K562 (cell line): ENCODE data around the gene COQ6. TPM values are rescaled to one million over a fixed set of nuclear protein-coding genes. Genes with fewer than 3 reads are reported as not detected.

Experiments used
- BHLHE40 ChIP-seq: IDR thresholded peaks from 2 replicates; pipeline ENCODE4 v1.6.1; 2011; ENCODE audit warnings: low read length, improper control_type of control experiment
- CBX3 ChIP-seq, 2 experiments: IDR thresholded peaks; 1 replicate in 1 of 2; 2 replicates in 1 of 2; pipeline ENCODE4 v1.6.1; 2012; ENCODE audit warnings: inconsistent platforms in 2 of 2, low read length in 2 of 2, borderline replicate concordance in 1 of 2, control low read depth in 1 of 2
- CBX5 ChIP-seq: IDR thresholded peaks from 2 replicates; pipeline ENCODE4 v1.6.1; 2014; ENCODE audit warnings: low read depth, borderline replicate concordance
- ETV1 ChIP-seq: fragments of 450-650 bp; conservative IDR thresholded peaks from 2 replicates; pipeline ENCODE4 v1.6.1; 2016; ENCODE audit warnings: missing genetic modification characterization, control low read depth, low read depth, missing compliant biosample characterization
- ETV6 ChIP-seq, 3 experiments: fragments of 150-350 bp in 1 of 3; sonication (generic) in 1 of 3; formaldehyde crosslinking in 1 of 3; IDR thresholded peaks; 2 replicates each; pipeline versions ENCODE4 v1.6.1 to v1.8.0; 2014 to 2022; ENCODE audit warnings: borderline replicate concordance in 2 of 3, low read depth in 2 of 3, antibody characterized with exemption in 1 of 3, low read length in 1 of 3, mild to moderate bottlenecking in 1 of 3, missing genetic modification reagents in 1 of 3
- FOS ChIP-seq: IDR thresholded peaks from 3 replicates; pipeline ENCODE4 v1.6.1; 2011; ENCODE audit not compliant: insufficient read length; ENCODE audit errors: extremely low read depth
- FOXK2 ChIP-seq, 2 experiments: fragments of 450-650 bp; IDR thresholded peaks in 1 of 2; conservative IDR thresholded peaks in 1 of 2; 2 replicates each; pipeline ENCODE4 v1.6.1; 2016; ENCODE audit warnings: low read depth in 2 of 2, mild to moderate bottlenecking in 1 of 2
- GABPA ChIP-seq: fragments of 200-800 bp; sonication (Bioruptor generic); conservative IDR thresholded peaks from 2 replicates; pipeline ENCODE4 v1.6.1; 2016; ENCODE audit warnings: low read depth, missing genetic modification characterization, missing compliant biosample characterization
- GATAD2A ChIP-seq: fragments of 450-650 bp; IDR thresholded peaks from 2 replicates; pipeline ENCODE4 v1.6.1; 2017
- KDM2B ChIP-seq: fragments of 250-450 bp; sonication (Bioruptor Pico); IDR thresholded peaks from 2 replicates; pipeline ENCODE4 v1.8.0; 2021; ENCODE audit warnings: mild to moderate bottlenecking, moderate library complexity
- MTA1 ChIP-seq: fragments of 450-650 bp; IDR thresholded peaks from 2 replicates; pipeline ENCODE4 v1.6.1; 2017; ENCODE audit warnings: borderline replicate concordance
- OTX1 ChIP-seq: fragments of 450-650 bp; formaldehyde crosslinking; IDR thresholded peaks from 2 replicates; pipeline ENCODE4 v1.4.0; 2022; ENCODE audit warnings: mild to moderate bottlenecking
- RBBP5 ChIP-seq: fragments of 200-600 bp; sonication (generic); IDR thresholded peaks from 2 replicates; pipeline ENCODE4 v1.6.1; 2012; ENCODE audit warnings: borderline replicate concordance, mild to moderate bottlenecking, low read length, control low read depth, inconsistent platforms; ENCODE audit not compliant: insufficient read depth, poor library complexity, severe bottlenecking
- TCF7L2 ChIP-seq: fragments of 150-350 bp; IDR thresholded peaks from 2 replicates; pipeline ENCODE4 v1.6.1; 2016; ENCODE audit warnings: low read depth, mild to moderate bottlenecking, low read length, moderate library complexity
- TEAD1 ChIP-seq, 2 experiments: fragments of 450-650 bp in 1 of 2; sonication (generic) in 1 of 2; formaldehyde crosslinking; IDR thresholded peaks; 2 replicates each; pipeline versions ENCODE4 v1.4.0 to v1.8.0; 2020 to 2022; ENCODE audit warnings: mild to moderate bottlenecking in 2 of 2, missing genetic modification reagents in 1 of 2
- ZBED1 ChIP-seq: IDR thresholded peaks from 2 replicates; pipeline ENCODE4 v1.6.1; 2014
- polyA plus RNA-seq, 8 experiments: library from polyadenylated mRNA; depleted of rRNA in 4 of 8; stranded (reverse) in 5 of 8; unstranded in 3 of 8; fragments of >200 nt; fragmentation: Nextera tagmentation in 2 of 8; fragmentation: Illumina TruSeq in 1 of 8; extraction: Ambion mirVana in 2 of 8; extraction: Trizol in 1 of 8; gene quantifications; 2 replicates each; pipeline versions ENCODE4 v1.2.1 to v1.2.3, GENCODE V29; 2011 to 2014; ENCODE audit warnings: inconsistent platforms in 1 of 8, missing spikeins in 1 of 8
- total RNA-seq, 7 experiments: library from RNA; depleted of rRNA in 6 of 7; stranded (reverse); fragments of >200 nt in 6 of 7; fragmentation: Illumina TruSeq in 2 of 7; extraction: Trizol in 2 of 7; gene quantifications; 2 replicates each; pipeline versions ENCODE4 v1.2.1 to v1.2.3, GENCODE V29; 2011 to 2021; ENCODE audit warnings: low replicate concordance in 1 of 7
- TF ChIP-seq, protein P1 (sequence below): sonication (generic); formaldehyde crosslinking; IDR thresholded peaks from 2 replicates; pipeline ENCODE4 v1.8.0; 2022; ENCODE audit warnings: missing genetic modification reagents, mild to moderate bottlenecking, moderate library complexity, borderline replicate concordance
- TF ChIP-seq, protein P2 (sequence below): fragments of 450-650 bp; IDR thresholded peaks from 2 replicates; pipeline ENCODE4 v1.6.1; 2016; ENCODE audit warnings: antibody characterized with exemption
- TF ChIP-seq, protein P3 (sequence below), 2 experiments: fragments of 250-450 bp in 1 of 2; fragments of 450-650 bp in 1 of 2; sonication (Bioruptor Pico) in 1 of 2; IDR thresholded peaks; 2 replicates each; pipeline versions ENCODE4 v1.6.1 to v1.8.0; 2016 to 2021; ENCODE audit warnings: mild to moderate bottlenecking in 2 of 2, moderate library complexity in 2 of 2, missing compliant biosample characterization in 1 of 2, missing genetic modification characterization in 1 of 2
- TF ChIP-seq, protein P4 (sequence below), 3 experiments: IDR thresholded peaks in 2 of 3; conservative IDR thresholded peaks in 1 of 3; 2 replicates each; pipeline ENCODE4 v1.5.1; 2011 to 2012; ENCODE audit warnings: low read length in 3 of 3, mild to moderate bottlenecking in 3 of 3, control low read depth in 2 of 3, improper control_type of control experiment in 1 of 3, inconsistent platforms in 1 of 3, low read depth in 1 of 3, mixed read lengths in 1 of 3, moderate library complexity in 1 of 3; ENCODE audit not compliant: insufficient read depth in 2 of 3

COQ6 gene
- total and polyA plus RNA-seq, 9 of the 15 experiments (the other 6 are each of a cell fraction or from before 2014, with no cell fraction given): 4.3 to 29.0 (median 11.7) TPM

DNA sequence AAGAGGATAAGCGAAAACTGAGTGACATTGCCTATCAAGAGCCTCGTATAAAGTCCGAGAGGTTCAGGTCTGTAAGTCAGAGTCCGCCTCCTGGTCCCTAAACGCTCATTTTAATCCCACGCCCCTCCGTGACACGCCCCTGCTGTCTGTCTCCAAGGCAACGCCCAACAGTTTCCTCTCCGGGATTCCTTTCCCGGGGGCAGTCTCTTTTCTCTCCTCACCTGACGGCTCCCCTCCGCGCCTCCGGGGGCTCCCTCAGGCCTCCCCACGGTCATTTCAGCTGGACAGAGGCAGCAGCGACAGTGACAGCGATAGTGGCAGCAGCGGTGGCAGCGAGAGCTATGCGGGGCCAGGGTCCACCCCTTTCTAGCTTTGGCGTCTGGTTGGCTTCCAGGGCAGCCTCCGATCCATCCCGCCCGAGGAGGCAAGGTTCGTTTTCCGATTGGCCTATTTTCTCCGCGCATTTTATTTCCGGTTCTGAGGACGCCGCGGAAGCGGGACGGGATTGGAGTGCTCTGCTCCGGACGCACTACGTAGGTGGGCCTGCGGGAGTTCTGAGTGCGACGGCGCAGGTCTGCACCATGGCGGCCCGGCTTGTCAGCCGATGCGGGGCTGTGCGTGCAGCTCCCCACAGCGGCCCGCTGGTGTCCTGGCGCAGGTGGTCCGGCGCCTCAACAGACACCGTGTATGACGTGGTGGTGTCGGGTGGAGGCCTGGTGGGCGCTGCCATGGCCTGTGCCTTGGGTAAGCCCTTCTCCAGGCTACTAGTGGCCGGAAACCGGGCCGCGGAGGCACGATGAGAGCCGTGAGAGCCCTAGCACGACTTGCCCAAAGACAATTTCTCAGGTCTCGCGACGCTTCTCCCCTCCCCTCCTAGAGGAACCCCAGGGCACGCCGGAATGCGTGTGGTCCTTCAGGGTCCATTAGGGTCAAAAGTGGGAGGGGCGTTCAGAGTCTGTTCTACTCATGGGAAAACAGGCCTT lies at the start of gene COQ6, which contains the start of gene FAM161B (continued):
- TF ChIP-seq, protein P1, sequence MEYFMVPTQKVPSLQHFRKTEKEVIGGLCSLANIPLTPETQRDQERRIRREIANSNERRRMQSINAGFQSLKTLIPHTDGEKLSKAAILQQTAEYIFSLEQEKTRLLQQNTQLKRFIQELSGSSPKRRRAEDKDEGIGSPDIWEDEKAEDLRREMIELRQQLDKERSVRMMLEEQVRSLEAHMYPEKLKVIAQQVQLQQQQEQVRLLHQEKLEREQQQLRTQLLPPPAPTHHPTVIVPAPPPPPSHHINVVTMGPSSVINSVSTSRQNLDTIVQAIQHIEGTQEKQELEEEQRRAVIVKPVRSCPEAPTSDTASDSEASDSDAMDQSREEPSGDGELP (CRISPR knock-in tag): peak; percentile 97
- TF ChIP-seq FOXK2 (conservative IDR thresholded peaks at IDR 0.05 in 1 of 2, IDR thresholded peaks at IDR 0.05 in 1 of 2; ENCODE audit: low read depth in 2 of 2) (0 out of 4 replicates have a peak, but pooled peaks of 1 of the 2 experiments have one; percentile 3), MTA1 (peak; percentile 28; the same call in 1 of the 2 replicates), ETV6 (IDR thresholded peaks at IDR 0.05; ENCODE audit: borderline replicate concordance in 1 of 2, low read depth in 2 of 2, low read length in 1 of 2) (no peak; a peak in 1 of 4 replicates), ETV6 (CRISPR knock-in tag; IDR thresholded peaks at IDR 0.05; ENCODE audit: borderline replicate concordance) (no peak), KDM2B (CRISPR knock-in tag) (0 out of 2 replicates have a peak, but pooled peaks have one; percentile 13), TEAD1 (CRISPR knock-in tag; IDR thresholded peaks at IDR 0.05) (peak in 1 of 2 experiments; percentile 88; a peak in 2 of 4 replicates), OTX1 (CRISPR knock-in tag) (peak; percentile 45; the same call in 1 of the 2 replicates), ETV1 (peak; percentile 73), BHLHE40 (0 out of 2 replicates have a peak, but pooled peaks have one; percentile 34), ZBED1 (0 out of 2 replicates have a peak, but pooled peaks have one; percentile 14), RBBP5 (peak; percentile 23), TCF7L2 (no peak), GATAD2A (no peak), FOS (peak; percentile 45), CBX5 (0 out of 2 replicates have a peak, but pooled peaks have one; percentile 24), CBX3 (IDR thresholded peaks at IDR 0.05; ENCODE audit: borderline replicate concordance in 1 of 2, low read length in 2 of 2) (no peak), GABPA (peak; percentile 93)
- TF ChIP-seq, protein P2, sequence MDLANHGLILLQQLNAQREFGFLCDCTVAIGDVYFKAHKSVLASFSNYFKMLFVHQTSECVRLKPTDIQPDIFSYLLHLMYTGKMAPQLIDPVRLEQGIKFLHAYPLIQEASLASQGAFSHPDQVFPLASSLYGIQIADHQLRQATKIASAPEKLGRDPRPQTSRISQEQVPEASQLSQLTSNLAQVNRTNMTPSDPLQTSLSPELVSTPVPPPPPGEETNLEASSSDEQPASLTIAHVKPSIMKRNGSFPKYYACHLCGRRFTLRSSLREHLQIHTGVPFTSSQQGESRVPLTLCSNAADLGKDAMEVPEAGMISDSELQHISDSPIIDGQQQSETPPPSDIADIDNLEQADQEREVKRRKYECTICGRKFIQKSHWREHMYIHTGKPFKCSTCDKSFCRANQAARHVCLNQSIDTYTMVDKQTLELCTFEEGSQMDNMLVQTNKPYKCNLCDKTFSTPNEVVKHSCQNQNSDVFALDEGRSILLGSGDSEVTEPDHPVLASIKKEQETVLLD: 0 out of 2 replicates have a peak, but pooled peaks have one; percentile 49
- TF ChIP-seq, protein P3, sequence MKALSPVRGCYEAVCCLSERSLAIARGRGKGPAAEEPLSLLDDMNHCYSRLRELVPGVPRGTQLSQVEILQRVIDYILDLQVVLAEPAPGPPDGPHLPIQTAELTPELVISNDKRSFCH (CRISPR knock-in tag; IDR thresholded peaks at IDR 0.05): no peak
- TF ChIP-seq, protein P3 (tag; IDR thresholded peaks at IDR 0.05): 0 out of 2 replicates have a peak, but pooled peaks have one; percentile 50
- TF ChIP-seq, protein P4, sequence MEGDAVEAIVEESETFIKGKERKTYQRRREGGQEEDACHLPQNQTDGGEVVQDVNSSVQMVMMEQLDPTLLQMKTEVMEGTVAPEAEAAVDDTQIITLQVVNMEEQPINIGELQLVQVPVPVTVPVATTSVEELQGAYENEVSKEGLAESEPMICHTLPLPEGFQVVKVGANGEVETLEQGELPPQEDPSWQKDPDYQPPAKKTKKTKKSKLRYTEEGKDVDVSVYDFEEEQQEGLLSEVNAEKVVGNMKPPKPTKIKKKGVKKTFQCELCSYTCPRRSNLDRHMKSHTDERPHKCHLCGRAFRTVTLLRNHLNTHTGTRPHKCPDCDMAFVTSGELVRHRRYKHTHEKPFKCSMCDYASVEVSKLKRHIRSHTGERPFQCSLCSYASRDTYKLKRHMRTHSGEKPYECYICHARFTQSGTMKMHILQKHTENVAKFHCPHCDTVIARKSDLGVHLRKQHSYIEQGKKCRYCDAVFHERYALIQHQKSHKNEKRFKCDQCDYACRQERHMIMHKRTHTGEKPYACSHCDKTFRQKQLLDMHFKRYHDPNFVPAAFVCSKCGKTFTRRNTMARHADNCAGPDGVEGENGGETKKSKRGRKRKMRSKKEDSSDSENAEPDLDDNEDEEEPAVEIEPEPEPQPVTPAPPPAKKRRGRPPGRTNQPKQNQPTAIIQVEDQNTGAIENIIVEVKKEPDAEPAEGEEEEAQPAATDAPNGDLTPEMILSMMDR (IDR thresholded peaks at IDR 0.05 in 2 of 3, conservative IDR thresholded peaks at IDR 0.05 in 1 of 3; ENCODE audit: insufficient read depth in 2 of 3, low read depth in 1 of 3, low read length in 3 of 3): peak; percentile 27 to 54 (median 31); a peak in 3 of 6 replicates
